KBM-7 (cell line): ENCODE data around the gene DMRTA1.
A peak's percentile ranks its signal among the peaks of the same experiment; 100 is the strongest.
"Not testable (repeated sequence)": the region's sequence is repeated elsewhere in the genome, so short reads cannot be mapped to it uniquely, and the experiment has no call there.

Experiments used
- DNase-seq: peaks from one replicate; pipeline ENCODE4 v3.0.0-alpha.2; 2015
- in situ Hi-C: fragments of 300-500 bp; cut with MboI; formaldehyde crosslinking; loops from 2 replicates; pipeline ENCODE4 v1.14.3; 2020; ENCODE audit warnings: low sequenced_read_pairs, low pct_unique_long_range_greater_than_20kb, mixed read lengths

The DMRTA1 gene, protein sequence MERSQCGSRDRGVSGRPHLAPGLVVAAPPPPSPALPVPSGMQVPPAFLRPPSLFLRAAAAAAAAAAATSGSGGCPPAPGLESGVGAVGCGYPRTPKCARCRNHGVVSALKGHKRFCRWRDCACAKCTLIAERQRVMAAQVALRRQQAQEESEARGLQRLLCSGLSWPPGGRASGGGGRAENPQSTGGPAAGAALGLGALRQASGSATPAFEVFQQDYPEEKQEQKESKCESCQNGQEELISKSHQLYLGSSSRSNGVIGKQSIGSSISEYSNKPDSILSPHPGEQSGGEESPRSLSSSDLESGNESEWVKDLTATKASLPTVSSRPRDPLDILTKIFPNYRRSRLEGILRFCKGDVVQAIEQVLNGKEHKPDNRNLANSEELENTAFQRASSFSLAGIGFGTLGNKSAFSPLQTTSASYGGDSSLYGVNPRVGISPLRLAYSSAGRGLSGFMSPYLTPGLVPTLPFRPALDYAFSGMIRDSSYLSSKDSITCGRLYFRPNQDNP

GRCh38 chr9:22446589-22446949 is at the start of gene DMRTA1:
TSS of gene DMRTA1 (plus strand) at chr9:22446824. CDS start at chr9:22447066, 242 bp downstream.
- DNase-seq, result peak; percentile 86
- in situ Hi-C loops, result loop anchor here (10.0 kb wide), 1 partner anchor 142 kb away; no protein-coding TSS in a partner anchor

GRCh38 chr9:22401671-22402070 is 45.0 kb upstream of the DMRTA1 start:
- in situ Hi-C loops, result no loop called here

DNA sequence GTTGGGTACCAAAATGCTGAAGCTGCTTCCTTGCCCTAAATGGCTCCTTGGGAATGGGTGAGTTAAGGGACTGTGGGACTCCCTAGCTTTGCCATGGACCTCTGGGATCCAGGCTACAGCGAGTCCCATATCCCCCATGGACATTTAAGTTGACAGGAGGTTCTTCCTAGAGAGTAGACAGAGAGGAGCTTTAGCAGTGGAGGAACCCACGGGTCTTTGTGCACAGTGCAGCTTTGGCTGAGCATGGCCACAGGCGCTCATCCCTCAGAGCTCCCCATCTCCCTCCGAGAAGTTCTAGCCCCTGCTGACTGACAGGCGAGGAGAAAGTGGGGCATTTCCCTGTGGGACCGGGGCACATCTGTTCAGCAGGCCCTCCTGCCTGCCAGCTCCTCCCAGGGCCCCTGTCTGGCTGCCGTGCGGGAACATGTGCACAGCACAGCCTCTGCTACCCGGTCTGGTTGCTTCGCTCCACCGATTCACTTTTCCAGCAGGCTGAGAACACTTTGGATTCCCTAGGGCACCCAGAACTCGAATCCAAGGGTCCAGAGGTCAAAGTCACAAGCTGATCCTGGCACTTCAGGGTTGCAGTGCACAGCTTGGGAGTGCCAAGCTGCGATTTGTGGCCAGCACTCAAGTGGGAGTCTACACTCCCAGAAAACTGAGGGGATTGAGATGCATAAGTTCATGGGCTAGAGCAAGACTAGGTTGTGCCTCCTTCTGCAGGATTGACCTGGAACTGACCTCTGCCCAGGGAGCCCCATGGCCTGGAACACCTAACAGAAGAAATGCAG is 40.6 kb upstream of the DMRTA1 start:
- in situ Hi-C loops, result no loop called here
- no peak for DNase-seq

More at GRCh38 chr9:22401671-22402070, 45.0 kb upstream of the DMRTA1 start:
- DNase-seq, result no peak

DNA sequence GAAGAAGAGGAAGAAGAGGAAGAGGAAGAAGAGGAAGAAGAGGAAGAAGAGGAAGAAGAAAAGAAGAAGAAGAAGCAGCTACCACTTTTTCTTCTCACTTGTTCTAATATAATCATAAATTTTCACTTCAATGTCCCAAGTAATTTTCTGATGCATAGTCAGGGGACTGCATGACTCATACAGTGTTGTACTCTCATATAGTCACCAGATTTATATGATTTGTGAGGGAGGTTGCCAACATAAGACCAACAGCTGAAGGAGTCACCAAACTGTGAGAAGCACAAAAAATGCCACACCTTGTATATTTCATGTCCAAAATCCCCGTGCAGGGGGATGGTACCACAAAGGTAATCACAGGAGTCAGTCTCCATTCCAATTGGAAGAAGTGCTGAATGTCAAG is 32.7 kb upstream of the DMRTA1 start:
- in situ Hi-C loops, result no loop called here
- no peak for DNase-seq

- DNase-seq, result no peak
- in situ Hi-C loops, result no loop called here
Observed at GRCh38 chr9:22415941-22416691, 30.5 kb upstream of the DMRTA1 start.

DNA sequence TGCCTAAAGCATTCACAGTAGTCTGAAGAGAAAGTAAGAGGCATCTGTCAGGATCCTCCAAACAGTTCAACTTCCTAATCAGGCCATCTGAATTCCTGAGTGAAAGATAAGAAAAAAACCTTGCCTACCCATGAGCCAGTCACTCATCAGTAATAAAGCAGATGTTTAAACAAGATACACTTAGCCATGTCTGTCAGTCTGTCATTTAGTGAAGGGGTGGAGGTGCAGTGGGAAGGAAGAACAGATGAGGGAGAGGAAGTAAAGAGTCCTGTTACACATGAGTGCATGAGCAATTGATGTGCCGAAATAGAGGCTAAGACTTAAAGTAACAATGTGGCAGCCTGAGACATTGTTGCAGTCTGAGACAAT is 29.9 kb upstream of the DMRTA1 start:
- in situ Hi-C loops, result no loop called here

GRCh38 chr9:22423566-22423965 is 23.1 kb upstream of the DMRTA1 start:
- in situ Hi-C loops, result no loop called here
- no peak for DNase-seq

More for the DNA sequence above, 29.9 kb upstream of the DMRTA1 start:
- peak; percentile 95 for DNase-seq

DNA sequence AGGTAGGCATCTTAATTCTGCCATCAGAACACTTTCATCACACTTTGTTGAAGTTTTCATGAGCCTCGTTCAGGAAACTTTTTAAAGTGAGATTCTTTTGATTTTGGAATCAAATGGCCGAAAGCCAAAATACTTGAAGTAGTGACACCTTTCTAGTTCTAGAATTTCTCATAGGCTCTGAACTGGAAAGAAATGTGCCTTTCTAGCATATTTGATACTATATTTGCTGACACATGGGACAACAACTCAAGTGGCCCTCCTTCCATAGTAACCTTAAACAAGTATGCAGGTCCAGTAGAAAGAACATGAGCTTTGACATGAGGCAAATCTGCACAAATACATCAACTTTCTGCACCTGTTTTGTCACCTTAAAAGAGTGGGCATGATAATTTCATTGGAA is 22.0 kb upstream of the DMRTA1 start:
- DNase-seq, result no peak

DNA sequence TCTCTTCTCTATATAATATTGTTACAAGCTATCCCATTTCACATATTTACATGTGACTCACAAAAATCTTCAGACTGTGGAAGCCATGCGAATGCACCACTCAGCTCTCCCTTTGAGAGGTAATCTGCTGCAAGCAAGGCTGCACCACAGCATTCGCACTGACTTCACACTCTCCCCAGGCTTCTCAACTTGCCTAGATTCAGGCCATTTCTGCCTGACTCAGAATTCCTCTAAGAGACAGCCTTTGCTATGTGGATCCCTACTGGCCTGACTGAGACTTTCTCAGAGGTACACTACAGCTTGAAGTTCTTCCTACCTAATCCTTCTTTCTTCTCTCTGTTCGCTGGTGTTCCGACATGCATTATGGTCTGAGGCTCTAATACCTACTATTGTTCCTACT is 21.1 kb upstream of the DMRTA1 start:
- in situ Hi-C loops, result no loop called here
- DNase-seq, result no peak

More for the DNA sequence above, 22.0 kb upstream of the DMRTA1 start:
- in situ Hi-C loops, result no loop called here

DNA sequence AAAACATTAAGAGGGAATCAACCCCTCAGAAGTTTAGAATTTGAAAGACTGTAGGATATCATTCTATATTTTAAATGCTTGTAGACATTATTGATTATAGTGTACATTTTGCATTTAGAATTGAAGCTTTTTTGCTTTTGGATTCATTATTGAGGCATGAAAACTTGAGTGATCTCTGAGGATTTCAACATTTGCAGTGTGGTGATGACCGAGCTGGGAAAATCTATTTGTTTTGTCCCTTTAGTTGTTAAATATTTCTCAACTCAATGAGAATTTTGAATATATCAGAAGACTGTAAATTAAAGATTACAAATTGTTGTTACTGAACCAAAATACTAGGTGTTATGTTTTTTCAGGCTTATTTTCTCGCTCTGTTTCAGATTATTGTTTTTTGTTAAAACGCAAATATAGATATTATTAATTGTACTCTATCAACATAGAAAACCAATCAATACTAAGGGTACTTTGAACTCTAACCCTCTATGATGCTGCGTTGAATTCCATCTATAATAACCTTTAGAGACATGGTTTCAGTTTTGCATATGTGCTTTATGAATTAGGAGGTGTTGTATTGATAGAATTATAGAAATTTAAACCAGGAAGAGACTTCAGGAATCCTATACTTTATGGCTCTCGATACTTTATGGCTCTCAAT is 19.3 kb upstream of the DMRTA1 start:
- in situ Hi-C loops, result no loop called here
- DNase-seq, result no peak

DNA sequence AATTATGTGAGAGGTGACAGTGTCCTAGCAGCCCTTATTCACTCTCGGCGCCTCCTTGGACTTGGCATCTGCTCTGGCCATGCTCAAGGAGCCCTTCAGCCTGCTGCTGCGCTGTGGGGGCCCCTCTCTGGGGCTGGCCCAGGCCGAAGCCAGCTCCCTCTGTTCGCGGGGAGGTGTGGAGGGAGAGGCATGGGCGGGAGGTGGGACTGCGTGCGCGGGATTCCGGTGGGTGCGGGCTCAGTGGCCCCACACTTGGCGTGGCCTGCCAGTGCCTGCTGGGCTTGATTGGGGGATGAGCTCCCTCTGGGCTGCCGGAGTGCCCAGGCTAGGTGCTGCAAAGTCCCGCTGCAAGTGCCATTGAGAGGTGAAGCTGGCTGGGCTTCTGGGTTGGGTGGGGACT is 12.9 kb upstream of the DMRTA1 start:
- DNase-seq, result no peak
- in situ Hi-C loops, result no loop called here

DNA sequence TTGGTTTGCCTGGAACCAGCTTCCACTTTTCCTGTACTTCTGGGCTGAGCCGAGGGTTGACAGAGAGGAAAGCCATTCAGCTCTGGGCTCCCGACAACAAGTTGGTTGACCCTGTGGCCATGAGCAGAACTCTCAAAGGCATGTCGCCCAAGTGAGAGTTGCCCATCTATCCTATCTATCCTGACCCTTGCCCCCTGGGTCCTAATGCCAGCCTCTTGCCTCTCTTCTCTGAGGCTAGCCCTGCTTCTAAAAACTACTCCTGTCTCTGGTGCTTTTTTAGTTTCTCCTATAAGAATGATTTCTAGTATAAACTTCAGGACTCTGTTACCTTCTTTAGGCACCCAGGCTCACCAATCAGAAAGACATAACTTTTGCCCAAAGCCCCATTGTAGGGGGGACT is 11.4 kb upstream of the DMRTA1 start:
- DNase-seq, in situ Hi-C loops: not testable (repeated sequence)

DNA sequence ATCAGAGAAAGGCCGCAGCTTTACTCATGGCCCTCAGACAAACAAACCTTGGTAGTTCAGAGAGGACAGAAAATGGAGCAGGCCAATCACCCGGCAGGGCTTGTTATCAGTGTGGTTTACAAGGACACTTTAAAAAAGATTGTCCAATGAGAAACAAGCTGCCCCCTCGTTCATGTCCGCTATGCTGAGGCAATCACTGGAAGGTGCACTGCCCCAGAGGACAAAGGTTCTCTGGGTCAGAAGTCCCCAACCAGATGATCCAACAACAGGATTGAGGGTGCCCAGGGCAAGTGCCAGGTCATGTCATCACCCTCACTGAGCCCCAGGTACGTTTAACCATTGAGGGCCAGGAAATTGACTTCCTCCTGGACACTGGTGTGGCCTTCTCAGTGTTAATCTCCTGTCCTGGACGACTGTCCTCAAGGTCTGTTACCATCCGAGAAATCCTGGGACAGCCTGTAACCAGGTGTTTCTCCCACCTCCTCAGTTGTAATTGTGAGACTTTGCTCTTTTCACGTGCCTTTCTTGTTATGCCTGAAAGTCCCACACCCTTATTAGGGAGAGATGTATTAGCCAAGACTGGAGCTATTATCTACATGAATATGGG is 9.1 kb upstream of the DMRTA1 start:
- DNase-seq, in situ Hi-C loops: not testable (repeated sequence)

GRCh38 chr9:22440841-22441240 is 5.8 kb upstream of the DMRTA1 start:
- no peak for DNase-seq
- in situ Hi-C loops, result loop anchor here (10.0 kb wide), 1 partner anchor 136 kb away; no protein-coding TSS in a partner anchor

GRCh38 chr9:22446950-22447617 is 460 bp downstream of the DMRTA1 start:
- in situ Hi-C loops, result loop anchor here (10.0 kb wide), 1 partner anchor 142 kb away; no protein-coding TSS in a partner anchor
- DNase-seq, result peak; percentile 82

GRCh38 chr9:22447618-22448305 is 1.1 kb downstream of the DMRTA1 start:
- peak; percentile 44 for DNase-seq
- in situ Hi-C loops, result loop anchor here (10.0 kb wide), 1 partner anchor 143 kb away; no protein-coding TSS in a partner anchor

GRCh38 chr9:22449719-22450118 is 3.1 kb downstream of the DMRTA1 start:
- in situ Hi-C loops, result loop anchor here (10.0 to 25.0 kb wide), 2 partner anchors 145 to 637 kb away; partner anchors contain the start of gene MTAP

More at GRCh38 chr9:22449719-22450118, 3.1 kb downstream of the DMRTA1 start:
- DNase-seq, result no peak
